Measurements from ENCODE around the gene DGKI. TPM values are rescaled to one million over a fixed set of nuclear protein-coding genes. Genes with fewer than 3 reads are reported as not detected.
A peak's percentile ranks its signal among the peaks of the same experiment; 100 is the strongest.

Gene DGKI
- total and polyA plus RNA-seq, 9 of the 15 experiments (the other 6 are each of a cell fraction or from before 2014, with no cell fraction given): 0.11 to 0.54 (median 0.15) TPM; not detected in 5

- in situ Hi-C loops (cut with MboI) (no loop called here), intact Hi-C loops (cut with micrococcal nuclease) (no loop called here)
- H3K9ac ChIP-seq (ENCODE audit: insufficient read depth in 1 of 2, low read depth in 2 of 2, low read length in 2 of 2): no peak overlapping the region
- no peaks in the 10 kb centered on the region for H3K9me3 ChIP-seq (replicated peaks; ENCODE audit: control insufficient read depth, insufficient read depth, low read depth, low read length)
- H2AFZ ChIP-seq (ENCODE audit: low read depth, low read length): no peak overlapping the region
- ATAC-seq (no peak), DNase-seq (ENCODE audit: extremely low read depth in 1 of 4, low spot score in 3 of 4) (no peak), FAIRE-seq (no peak)
- H3K9me1 ChIP-seq (ENCODE audit: control insufficient read depth, insufficient read depth, low read length): no peaks in the 10 kb centered on the region
- BruUV-seq (replicated peaks): no TSS peak
- no peaks in the 10 kb centered on the region for H3K79me2 ChIP-seq (ENCODE audit: control insufficient read depth, insufficient read depth, low read length)
- H3K4me3 ChIP-seq: no peak overlapping the region
- H3K4me1 ChIP-seq (replicated peaks in 1 of 2; ENCODE audit: control insufficient read depth in 2 of 2, insufficient read depth in 2 of 2, low read length in 2 of 2): no peaks in the 10 kb centered on the region
- POLR2A ChIA-PET: no interaction called here
- H3K4me2 ChIP-seq (ENCODE audit: insufficient read depth, low read length): no peak overlapping the region
- CTCF ChIA-PET (ENCODE audit: low intra/inter-chr PET ratio): interaction anchor here (3.7 kb wide), 1 partner anchor 22 kb away, joined by 19 read pairs; no protein-coding TSS in a partner anchor
- WGBS (ENCODE audit: insufficient coverage, low coverage, missing lambda C conversion rate): 2% methylated on average over 3 of the region's 3 CpGs
- peaks cover 0 to 3% of the 10 kb centered on the region in 2 experiments; a peak in 2 of 5 replicates for H3K27me3 ChIP-seq (ENCODE audit: control insufficient read depth in 2 of 2, insufficient read depth in 2 of 2, low read length in 2 of 2)
- H3K36me3 ChIP-seq (ENCODE audit: control insufficient read depth, insufficient read depth, low read length): no peaks in the 10 kb centered on the region
- no peaks in the 10 kb centered on the region for H4K20me1 ChIP-seq (replicated peaks; ENCODE audit: control insufficient read depth, insufficient read depth, low read length)
- TF ChIP-seq EHMT2 (IDR thresholded peaks at IDR 0.05) (no peak), MAFK (IDR thresholded peaks at IDR 0.05; ENCODE audit: low read length) (no peak)
- TF ChIP-seq, protein P1, sequence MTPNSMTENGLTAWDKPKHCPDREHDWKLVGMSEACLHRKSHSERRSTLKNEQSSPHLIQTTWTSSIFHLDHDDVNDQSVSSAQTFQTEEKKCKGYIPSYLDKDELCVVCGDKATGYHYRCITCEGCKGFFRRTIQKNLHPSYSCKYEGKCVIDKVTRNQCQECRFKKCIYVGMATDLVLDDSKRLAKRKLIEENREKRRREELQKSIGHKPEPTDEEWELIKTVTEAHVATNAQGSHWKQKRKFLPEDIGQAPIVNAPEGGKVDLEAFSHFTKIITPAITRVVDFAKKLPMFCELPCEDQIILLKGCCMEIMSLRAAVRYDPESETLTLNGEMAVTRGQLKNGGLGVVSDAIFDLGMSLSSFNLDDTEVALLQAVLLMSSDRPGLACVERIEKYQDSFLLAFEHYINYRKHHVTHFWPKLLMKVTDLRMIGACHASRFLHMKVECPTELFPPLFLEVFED (CRISPR knock-in tag; conservative IDR thresholded peaks at IDR 0.05): no peak
- no peak overlapping the region for H3K27ac ChIP-seq (ENCODE audit: extremely low read depth, low read depth, low read length)
Measured at GRCh38 chr7:137628216-137628615, 218.6 kb downstream of the DGKI start.

GRCh38 chr7:137626469-137627067, 220.2 kb downstream of the DGKI start:
- no peak overlapping the region for H3K4me2 ChIP-seq (ENCODE audit: insufficient read depth, low read length)
- H3K9me1 ChIP-seq (ENCODE audit: control insufficient read depth, insufficient read depth, low read length): no peaks in the 10 kb centered on the region
- H3K36me3 ChIP-seq (ENCODE audit: control insufficient read depth, insufficient read depth, low read length): no peaks in the 10 kb centered on the region
- H3K27me3 ChIP-seq (ENCODE audit: control insufficient read depth in 2 of 2, insufficient read depth in 2 of 2, low read length in 2 of 2): peaks cover 0 to 3% of the 10 kb centered on the region in 2 experiments; a peak in 2 of 5 replicates
- H3K9me3 ChIP-seq (replicated peaks; ENCODE audit: control insufficient read depth, insufficient read depth, low read depth, low read length): no peaks in the 10 kb centered on the region
- no peak overlapping the region for H3K4me3 ChIP-seq
- peak; percentile 97 for ATAC-seq
- FAIRE-seq: peak; percentile 85
- H3K79me2 ChIP-seq (ENCODE audit: control insufficient read depth, insufficient read depth, low read length): no peaks in the 10 kb centered on the region
- intact Hi-C loops (cut with micrococcal nuclease): loop anchor here (1.0 kb wide), 1 partner anchor 20 kb away; no protein-coding TSS in a partner anchor
- H3K27ac ChIP-seq (ENCODE audit: extremely low read depth, low read depth, low read length): no peak overlapping the region
- DNase-seq (ENCODE audit: extremely low read depth in 1 of 4, low spot score in 3 of 4): peak; percentile 81 to 87 (median 84)
- in situ Hi-C loops (cut with MboI): no loop called here
- no peaks in the 10 kb centered on the region for H3K4me1 ChIP-seq (replicated peaks in 1 of 2; ENCODE audit: control insufficient read depth in 2 of 2, insufficient read depth in 2 of 2, low read length in 2 of 2)
- CTCF ChIA-PET (ENCODE audit: low intra/inter-chr PET ratio): interaction anchor here (0.6 to 3.7 kb wide), 3 partner anchors 20 to 1944 kb away, joined by 3 to 19 read pairs (median 3); no protein-coding TSS in a partner anchor
- H4K20me1 ChIP-seq (replicated peaks; ENCODE audit: control insufficient read depth, insufficient read depth, low read length): no peaks in the 10 kb centered on the region
- no peak overlapping the region for H3K9ac ChIP-seq (ENCODE audit: insufficient read depth in 1 of 2, low read depth in 2 of 2, low read length in 2 of 2)
- no TSS peak for BruUV-seq (replicated peaks)
- no peak overlapping the region for H2AFZ ChIP-seq (ENCODE audit: low read depth, low read length)
- under 1% methylated on average over 8 of the region's 8 CpGs for WGBS (ENCODE audit: insufficient coverage, low coverage, missing lambda C conversion rate)
- POLR2A ChIA-PET: interaction anchor here (0.6 to 1.7 kb wide), 3 partner anchors 10 to 20 kb away, joined by 3 to 6 read pairs (median 3); no protein-coding TSS in a partner anchor
- TF ChIP-seq, protein P2, sequence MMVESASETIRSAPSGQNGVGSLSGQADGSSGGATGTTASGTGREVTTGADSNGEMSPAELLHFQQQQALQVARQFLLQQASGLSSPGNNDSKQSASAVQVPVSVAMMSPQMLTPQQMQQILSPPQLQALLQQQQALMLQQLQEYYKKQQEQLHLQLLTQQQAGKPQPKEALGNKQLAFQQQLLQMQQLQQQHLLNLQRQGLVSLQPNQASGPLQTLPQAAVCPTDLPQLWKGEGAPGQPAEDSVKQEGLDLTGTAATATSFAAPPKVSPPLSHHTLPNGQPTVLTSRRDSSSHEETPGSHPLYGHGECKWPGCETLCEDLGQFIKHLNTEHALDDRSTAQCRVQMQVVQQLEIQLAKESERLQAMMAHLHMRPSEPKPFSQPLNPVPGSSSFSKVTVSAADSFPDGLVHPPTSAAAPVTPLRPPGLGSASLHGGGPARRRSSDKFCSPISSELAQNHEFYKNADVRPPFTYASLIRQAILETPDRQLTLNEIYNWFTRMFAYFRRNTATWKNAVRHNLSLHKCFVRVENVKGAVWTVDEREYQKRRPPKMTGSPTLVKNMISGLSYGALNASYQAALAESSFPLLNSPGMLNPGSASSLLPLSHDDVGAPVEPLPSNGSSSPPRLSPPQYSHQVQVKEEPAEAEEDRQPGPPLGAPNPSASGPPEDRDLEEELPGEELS (CRISPR knock-in tag; IDR thresholded peaks at IDR 0.05; ENCODE audit: borderline replicate concordance): no peak
- no peak for TF ChIP-seq FUS (optimal IDR thresholded peaks at IDR 0.05; ENCODE audit: low read depth, low read length)
- TF ChIP-seq NFE2 (IDR thresholded peaks at IDR 0.05; ENCODE audit: low read depth): peak; percentile 35; the same call in 1 of the 2 replicates
- no peak for TF ChIP-seq HSF4 (CRISPR knock-in tag; IDR thresholded peaks at IDR 0.05; ENCODE audit: borderline replicate concordance)
- TF ChIP-seq CTCFL (IDR thresholded peaks at IDR 0.05; ENCODE audit: borderline replicate concordance, insufficient read depth, low read depth, low read length, poor library complexity, severe bottlenecking): peak; percentile 21
